IgD-negative memory B cell (primary cell): ENCODE measurements around the gene HDAC10. TPM values are rescaled to one million over a fixed set of nuclear protein-coding genes. Genes with fewer than 3 reads are reported as not detected.

Experiments used
- H3K27ac Mint-ChIP-seq, 3 donors: one replicate each; pipeline ENCODE4 v1.8.0; 2020 to 2022; ENCODE audit warnings: mild to moderate bottlenecking in 3 of 3, mixed read lengths in 3 of 3, moderate library complexity in 1 of 3
- H3K27me3 Mint-ChIP-seq: one replicate; pipeline ENCODE4 v1.8.0; 2021; ENCODE audit warnings: mixed read lengths
- H3K36me3 Mint-ChIP-seq: one replicate; pipeline ENCODE4 v1.8.0; 2020; ENCODE audit warnings: mild to moderate bottlenecking, mixed read lengths
- H3K4me1 Mint-ChIP-seq, 3 donors: one replicate each; pipeline ENCODE4 v1.8.0; 2020 to 2022; ENCODE audit warnings: mixed read lengths in 3 of 3, mild to moderate bottlenecking in 1 of 3
- H3K4me3 Mint-ChIP-seq, 4 donors: one replicate each; pipeline ENCODE4 v1.8.0; 2020 to 2022; ENCODE audit warnings: mild to moderate bottlenecking in 4 of 4, mixed read lengths in 4 of 4, moderate library complexity in 3 of 4
- H3K9me3 Mint-ChIP-seq, 3 donors: one replicate each; pipeline ENCODE4 v1.8.0; 2020 to 2021; ENCODE audit warnings: mixed read lengths in 3 of 3, mild to moderate bottlenecking in 1 of 3
- polyA plus RNA-seq: library from polyadenylated mRNA; unstranded; fragments of 300-500 nt; fragmentation: Illumina TruSeq; gene quantifications from one replicate; pipeline ENCODE4 v1.2.3, GENCODE V29; 2021

The HDAC10 gene
- polyA plus RNA-seq, 1 donor from 2014 or later = 8.6 TPM

DNA sequence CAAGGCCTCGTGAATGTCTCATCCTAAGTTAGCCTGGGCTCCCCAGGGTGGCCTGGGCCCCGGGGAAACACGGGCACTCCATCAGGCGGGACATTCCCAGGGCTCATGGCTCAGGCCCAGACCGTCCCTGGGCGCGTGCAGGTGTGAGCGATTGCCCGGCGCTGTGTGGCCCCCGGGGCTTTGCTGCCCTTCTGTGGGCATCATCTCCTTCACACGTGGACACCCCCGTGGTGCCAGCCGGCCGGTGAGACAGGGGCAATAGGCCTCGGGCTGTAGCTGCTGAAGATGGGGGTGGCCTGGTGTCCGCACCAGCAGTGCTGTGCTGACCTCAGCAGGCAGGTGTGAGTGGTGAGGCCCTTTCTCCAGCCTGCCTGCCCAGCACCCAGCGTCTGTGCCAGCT, 54.8 kb downstream of the HDAC10 start:
- Mint-ChIP-seq H3K4me1 (peaks cover 10 to 22% (median 21%) of the 10 kb centered on the region in 3 donors), H3K27ac (peak overlapping the region in 1 of 3 donors; percentile 84), H3K27me3 (no peaks in the 10 kb centered on the region), H3K9me3 (no peaks in the 10 kb centered on the region), H3K36me3 (peaks cover 2% of the 10 kb centered on the region), H3K4me3 (no peak overlapping the region)

Other genes starting within 250 kb of the HDAC10 start
- gene IL17REL, start 238.5 kb downstream of the HDAC10 start, polyA plus RNA-seq = not detected
- gene TTLL8, start 193.0 kb downstream of the HDAC10 start, polyA plus RNA-seq = not detected
- gene MLC1, start 165.8 kb downstream of the HDAC10 start, polyA plus RNA-seq = 0.08 TPM
- not detected for gene MOV10L1, start 161.3 kb downstream of the HDAC10 start, polyA plus RNA-seq
- not detected for gene PANX2, start 80.5 kb downstream of the HDAC10 start, polyA plus RNA-seq
- gene TRABD, start 65.4 kb downstream of the HDAC10 start, polyA plus RNA-seq = 28.0 TPM
- gene SELENOO, start 50.3 kb downstream of the HDAC10 start, polyA plus RNA-seq = 2.3 TPM
- 17.0 TPM for gene TUBGCP6, start 6.2 kb downstream of the HDAC10 start, polyA plus RNA-seq
- 0.94 TPM for gene MAPK12, start 10.4 kb upstream of the HDAC10 start, polyA plus RNA-seq
- 0.59 TPM for gene MAPK11, start 19.1 kb upstream of the HDAC10 start, polyA plus RNA-seq
- 2.7 TPM for gene PLXNB2, start 56.4 kb upstream of the HDAC10 start, polyA plus RNA-seq
- 1.2 TPM for gene DENND6B, start 75.7 kb upstream of the HDAC10 start, polyA plus RNA-seq
- gene PPP6R2, start 92.1 kb upstream of the HDAC10 start, polyA plus RNA-seq = 27.0 TPM
- 17.5 TPM for gene SBF1, start 223.8 kb upstream of the HDAC10 start, polyA plus RNA-seq
- 1.5 TPM for gene ADM2, start 230.3 kb upstream of the HDAC10 start, polyA plus RNA-seq
- gene MIOX, start 235.6 kb upstream of the HDAC10 start, polyA plus RNA-seq = not detected